PC-3 (cell line): Measurements from ENCODE around the gene OLFM2. TPM values are rescaled to one million over a fixed set of nuclear protein-coding genes. Genes with fewer than 3 reads are reported as not detected.
"Not testable (repeated sequence)": the region's sequence is repeated elsewhere in the genome, so short reads cannot be mapped to it uniquely, and the experiment has no call there.

ENCODE experiments used
- ATAC-seq: fragments of 200-7000 bp; cut with Tn5 transposase; 2 replicates; pipeline ENCODE4 v1.9.1; 2020; ENCODE audit warnings: mild to moderate bottlenecking, moderate library complexity
- BruUV-seq: library from RNA; stranded (reverse); fragments of 400-500 nt; replicated peaks from 2 replicates; lab custom pipeline; 2021; lab: Mats Ljungman, UMichigan
- CTCF ChIA-PET: fragments of 300-600 bp; sonication (Branson Sonifier 250); formaldehyde crosslinking; loops from one replicate; lab custom pipeline; 2022; ENCODE audit warnings: antibody characterized with exemption; lab: Charles Lee
- POLR2A ChIA-PET: fragments of 300-600 bp; sonication (Branson Sonifier 250); formaldehyde crosslinking; loops from one replicate; lab custom pipeline; 2022; ENCODE audit warnings: antibody characterized with exemption; ENCODE audit not compliant: unreplicated experiment; lab: Charles Lee
- DNase-seq: peaks from one replicate; pipeline ENCODE4 v3.0.0-alpha.2; 2015
- H2AFZ ChIP-seq: fragments of 300-600 bp; sonication (generic); 2 replicates; pipeline ENCODE4 v1.6.0; 2016; ENCODE audit warnings: antibody characterized with exemption, low read length
- H3F3A ChIP-seq: fragments of 300-600 bp; sonication (generic); one replicate; pipeline ENCODE4 v1.6.0; 2017; ENCODE audit warnings: antibody characterized with exemption, low read length, control low read depth, mild to moderate bottlenecking; ENCODE audit not compliant: unreplicated experiment
- H3K27ac ChIP-seq: fragments of 300-600 bp; sonication (generic); 2 replicates; pipeline ENCODE4 v1.5.1; 2016; ENCODE audit warnings: mild to moderate bottlenecking, low read length
- H3K27me3 ChIP-seq: fragments of 300-600 bp; sonication (generic); 2 replicates; pipeline ENCODE4 v1.6.1; 2016; ENCODE audit warnings: low read length, mixed read lengths
- H3K36me3 ChIP-seq: fragments of 300-600 bp; sonication (generic); 2 replicates; pipeline ENCODE4 v1.6.1; 2016; ENCODE audit warnings: low read depth, mixed run types, low read length, mixed read lengths
- H3K4me1 ChIP-seq: fragments of 300-600 bp; sonication (generic); 2 replicates; pipeline ENCODE4 v1.5.1; 2016; ENCODE audit warnings: low read length; ENCODE audit not compliant: insufficient read depth
- H3K4me2 ChIP-seq: fragments of 300-600 bp; sonication (generic); 2 replicates; pipeline ENCODE4 v1.6.0; 2016; ENCODE audit warnings: low read length
- H3K4me3 ChIP-seq: fragments of 300-600 bp; sonication (generic); 2 replicates; pipeline ENCODE4 v1.5.1; 2016; ENCODE audit warnings: mild to moderate bottlenecking, low read length, mixed read lengths
- H3K79me2 ChIP-seq: fragments of 300-600 bp; sonication (generic); 2 replicates; pipeline ENCODE4 v1.6.1; 2017; ENCODE audit warnings: low read length, mixed read lengths
- H3K9ac ChIP-seq: fragments of 300-600 bp; sonication (generic); 2 replicates; pipeline ENCODE4 v1.6.0; 2016; ENCODE audit warnings: mild to moderate bottlenecking, low read length
- H3K9me2 ChIP-seq: fragments of 300-600 bp; sonication (generic); replicated peaks from 2 replicates; pipeline ENCODE4 v1.6.1; 2016; ENCODE audit warnings: mixed run types, low read length, mixed read lengths
- H3K9me3 ChIP-seq: fragments of 300-600 bp; sonication (generic); 2 replicates; pipeline ENCODE4 v1.6.1; 2016; ENCODE audit warnings: low read length, mixed read lengths
- H4K20me1 ChIP-seq: fragments of 300-600 bp; sonication (generic); 2 replicates; pipeline ENCODE4 v1.6.1; 2016; ENCODE audit warnings: low read length, mixed read lengths
- CTCF ChIP-seq: fragments of 300-600 bp; sonication (generic); conservative IDR thresholded peaks from 2 replicates; pipeline ENCODE4 v1.5.1; 2017; ENCODE audit warnings: antibody characterized with exemption, low read depth, mild to moderate bottlenecking, low read length
- EZH2 ChIP-seq: fragments of 300-600 bp; sonication (generic); IDR thresholded peaks from one replicate; pipeline ENCODE4 v1.6.1; 2017; ENCODE audit warnings: antibody characterized with exemption, mild to moderate bottlenecking, low read length; ENCODE audit not compliant: unreplicated experiment
- EZH2phosphoT487 ChIP-seq: fragments of 300-600 bp; sonication (generic); IDR thresholded peaks from 2 replicates; pipeline ENCODE4 v1.6.1; 2018; ENCODE audit warnings: mild to moderate bottlenecking, antibody characterized with exemption, low read length, borderline replicate concordance
- intact Hi-C: fragments of 100-400 bp; cut with micrococcal nuclease; formaldehyde crosslinking; loops from 2 replicates; pipeline ENCODE4 v1.9.0; 2023
- total RNA-seq: library from RNA; depleted of rRNA; stranded (reverse); fragments of >200 nt; gene quantifications from 2 replicates; pipeline ENCODE4 v1.2.3, GENCODE V29; 2014

Gene OLFM2
- total RNA-seq, 1 experiment from 2014 or later: 1.6 TPM

- no peak overlapping the region for H3K27ac ChIP-seq
- H3K4me1 ChIP-seq: peaks cover 5% of the 10 kb centered on the region
- BruUV-seq: no TSS peak
- H4K20me1 ChIP-seq: no peaks in the 10 kb centered on the region
- H3K27me3 ChIP-seq: peaks cover 14% of the 10 kb centered on the region
- no peak overlapping the region for H3K4me2 ChIP-seq
- intact Hi-C loops: no loop called here
- no peak overlapping the region for H3K9ac ChIP-seq
- H3F3A ChIP-seq: no peaks in the 10 kb centered on the region
- H2AFZ ChIP-seq: no peak overlapping the region
- CTCF ChIA-PET: interaction anchor here (0.6 to 3.7 kb wide), 4 partner anchors 67 to 503 kb away, joined by 3 to 30 read pairs (median 6); no protein-coding TSS in a partner anchor
- no peak for TF ChIP-seq CTCF
- no peak for DNase-seq
- H3K36me3 ChIP-seq: no peaks in the 10 kb centered on the region
- H3K9me2 ChIP-seq: no peaks in the 10 kb centered on the region
- no peak for ATAC-seq
- H3K4me3 ChIP-seq: no peak overlapping the region
- no peaks in the 10 kb centered on the region for H3K9me3 ChIP-seq
- H3K79me2 ChIP-seq: no peaks in the 10 kb centered on the region
- POLR2A ChIA-PET: no interaction called here
Measured at GRCh38 chr19:9932835-9933234, 3.5 kb downstream of the OLFM2 start.

GRCh38 chr19:9931629-9932028 is 4.7 kb downstream of the OLFM2 start:
- H3F3A ChIP-seq: no peaks in the 10 kb centered on the region
- H3K9ac ChIP-seq: no peak overlapping the region
- intact Hi-C loops: no loop called here
- ChIA-PET CTCF (interaction anchor here (1.3 to 3.7 kb wide), 3 partner anchors 69 to 164 kb away, joined by 3 to 30 read pairs (median 10); no protein-coding TSS in a partner anchor), POLR2A (interaction anchor here (0.5 kb wide), 1 partner anchor 190 kb away, joined by 4 read pairs; no protein-coding TSS in a partner anchor)
- TF ChIP-seq EZH2 (no peak), EZH2phosphoT487 (no peak), CTCF (no peak)
- H3K27me3 ChIP-seq: peaks cover 14% of the 10 kb centered on the region
- H3K27ac ChIP-seq: no peak overlapping the region
- H3K9me3 ChIP-seq: no peaks in the 10 kb centered on the region
- no peaks in the 10 kb centered on the region for H3K9me2 ChIP-seq
- H2AFZ ChIP-seq: no peak overlapping the region
- no peaks in the 10 kb centered on the region for H4K20me1 ChIP-seq
- H3K4me1 ChIP-seq: peaks cover 5% of the 10 kb centered on the region
- ATAC-seq: no peak
- H3K4me3 ChIP-seq: no peak overlapping the region
- H3K4me2 ChIP-seq: no peak overlapping the region
- no peaks in the 10 kb centered on the region for H3K36me3 ChIP-seq
- no peak for DNase-seq
- no peaks in the 10 kb centered on the region for H3K79me2 ChIP-seq
- no TSS peak for BruUV-seq

- Histone ChIP-seq H3K27me3 (no peaks in the 10 kb centered on the region), H3K36me3 (no peaks in the 10 kb centered on the region), H4K20me1 (no peaks in the 10 kb centered on the region), H3K9ac (no peak overlapping the region), H3K79me2 (no peaks in the 10 kb centered on the region), H3F3A (no peaks in the 10 kb centered on the region), H3K4me2 (no peak overlapping the region), H3K9me3 (no peaks in the 10 kb centered on the region), H3K4me1 (no peaks in the 10 kb centered on the region), H2AFZ (no peak overlapping the region), H3K4me3 (no peak overlapping the region), H3K27ac (no peak overlapping the region), H3K9me2 (no peaks in the 10 kb centered on the region)
- DNase-seq: no peak
- no peak for ATAC-seq
- ChIA-PET POLR2A (no interaction called here), CTCF (no interaction called here)
- BruUV-seq: no TSS peak
- no peak for TF ChIP-seq CTCF
- TF ChIP-seq EZH2: no peak
- no peak for TF ChIP-seq EZH2phosphoT487
- intact Hi-C loops: no loop called here
Measured at GRCh38 chr19:9923440-9923839, 12.9 kb downstream of the OLFM2 start.

GRCh38 chr19:9922782-9923379 is 13.4 kb downstream of the OLFM2 start:
- DNase-seq, H3K27me3 ChIP-seq, H4K20me1 ChIP-seq, H3K4me3 ChIP-seq, H3K9ac ChIP-seq, BruUV-seq, POLR2A ChIA-PET, H3K36me3 ChIP-seq, CTCF ChIA-PET, H2AFZ ChIP-seq, ATAC-seq, H3K9me3 ChIP-seq, intact Hi-C loops, H3K4me2 ChIP-seq, H3K4me1 ChIP-seq, H3K27ac ChIP-seq, H3K9me2 ChIP-seq, H3F3A ChIP-seq, H3K79me2 ChIP-seq: not testable (repeated sequence)
